ENCODE measurements around the gene CLPSL2. TPM values are rescaled to one million over a fixed set of nuclear protein-coding genes. Genes with fewer than 3 reads are reported as not detected.

The CLPSL2 gene
- total RNA-seq, 2 donors from 2014 or later, result 1.1 to 2.1 TPM

DNA sequence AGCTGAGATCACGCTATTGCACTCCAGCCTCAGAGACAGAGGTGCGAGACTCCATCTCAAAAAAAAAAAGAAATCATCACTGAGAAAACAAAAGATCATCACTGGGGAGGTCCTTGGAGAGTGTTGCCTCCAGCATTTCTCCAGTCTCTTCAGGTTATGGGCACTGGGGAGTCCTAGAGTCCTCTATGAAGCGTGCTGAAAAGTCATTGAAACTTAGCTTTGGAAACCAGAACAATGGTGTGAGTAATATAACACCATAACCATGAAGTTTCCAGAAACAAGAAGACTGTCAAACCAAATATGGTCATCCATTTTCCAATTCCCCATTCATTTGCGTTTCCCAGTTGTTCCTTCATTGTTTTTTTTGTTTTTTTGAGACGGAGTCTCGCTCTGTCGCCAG lies 25.8 kb upstream of the CLPSL2 start:
- DNase-seq, result no peak
- Mint-ChIP-seq H3K27ac (no peak overlapping the region), H3K9me3 (no peaks in the 10 kb centered on the region), H3K27me3 (ENCODE audit: insufficient read depth) (peaks cover 3% of the 10 kb centered on the region), H3K4me3 (no peak overlapping the region), H3K36me3 (ENCODE audit: low read depth) (no peaks in the 10 kb centered on the region), H3K4me1 (no peaks in the 10 kb centered on the region)
- 83 to 92% methylated on average over 6 to 7 of the region's 7 CpGs for WGBS, 2 experiments (ENCODE audit: insufficient coverage in 1 of 2, insufficient read length in 1 of 2)
- Histone ChIP-seq H3K4me1 (ENCODE audit: control insufficient read depth, insufficient read depth, low read length) (no peaks in the 10 kb centered on the region), H3K36me3 (ENCODE audit: control insufficient read depth, insufficient read depth, low read length) (no peaks in the 10 kb centered on the region), H3K27ac (ENCODE audit: low read depth, low read length) (no peak overlapping the region), H3K4me3 (ENCODE audit: low read length) (no peak overlapping the region), H3K9me3 (ENCODE audit: control insufficient read depth, low read length) (no peaks in the 10 kb centered on the region), H3K9ac (ENCODE audit: extremely low read depth, low read length, poor library complexity, severe bottlenecking) (no peak overlapping the region), H3K27me3 (ENCODE audit: control insufficient read depth, insufficient read depth, low read length, poor library complexity, severe bottlenecking) (no peaks in the 10 kb centered on the region)
- TF ChIP-seq, protein P1, sequence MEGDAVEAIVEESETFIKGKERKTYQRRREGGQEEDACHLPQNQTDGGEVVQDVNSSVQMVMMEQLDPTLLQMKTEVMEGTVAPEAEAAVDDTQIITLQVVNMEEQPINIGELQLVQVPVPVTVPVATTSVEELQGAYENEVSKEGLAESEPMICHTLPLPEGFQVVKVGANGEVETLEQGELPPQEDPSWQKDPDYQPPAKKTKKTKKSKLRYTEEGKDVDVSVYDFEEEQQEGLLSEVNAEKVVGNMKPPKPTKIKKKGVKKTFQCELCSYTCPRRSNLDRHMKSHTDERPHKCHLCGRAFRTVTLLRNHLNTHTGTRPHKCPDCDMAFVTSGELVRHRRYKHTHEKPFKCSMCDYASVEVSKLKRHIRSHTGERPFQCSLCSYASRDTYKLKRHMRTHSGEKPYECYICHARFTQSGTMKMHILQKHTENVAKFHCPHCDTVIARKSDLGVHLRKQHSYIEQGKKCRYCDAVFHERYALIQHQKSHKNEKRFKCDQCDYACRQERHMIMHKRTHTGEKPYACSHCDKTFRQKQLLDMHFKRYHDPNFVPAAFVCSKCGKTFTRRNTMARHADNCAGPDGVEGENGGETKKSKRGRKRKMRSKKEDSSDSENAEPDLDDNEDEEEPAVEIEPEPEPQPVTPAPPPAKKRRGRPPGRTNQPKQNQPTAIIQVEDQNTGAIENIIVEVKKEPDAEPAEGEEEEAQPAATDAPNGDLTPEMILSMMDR (conservative IDR thresholded peaks at IDR 0.05), result no peak

DNA sequence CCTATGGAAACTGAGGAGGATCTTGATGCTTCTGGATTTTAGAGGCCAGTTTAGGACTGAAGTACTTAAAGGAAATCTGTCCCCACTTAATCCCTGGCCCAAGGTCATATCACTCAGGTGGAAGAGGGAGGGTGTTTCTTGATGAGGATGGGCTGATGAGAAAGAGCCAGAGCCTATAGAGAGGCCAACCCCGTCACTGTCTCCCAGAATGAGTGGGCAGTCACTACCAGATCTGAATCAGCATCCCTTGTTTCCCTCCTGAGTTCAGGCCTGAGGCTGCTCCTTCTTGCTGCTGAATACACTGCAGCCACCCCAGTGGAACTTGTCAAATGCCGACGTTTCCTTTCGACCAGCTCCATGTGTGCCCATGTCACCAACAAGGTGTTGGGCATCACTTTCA lies 24.8 kb upstream of the CLPSL2 start:
- Histone ChIP-seq H3K9ac (ENCODE audit: extremely low read depth, low read length, poor library complexity, severe bottlenecking) (no peak overlapping the region), H3K36me3 (ENCODE audit: control insufficient read depth, insufficient read depth, low read length) (no peaks in the 10 kb centered on the region), H3K27me3 (ENCODE audit: control insufficient read depth, insufficient read depth, low read length, poor library complexity, severe bottlenecking) (no peaks in the 10 kb centered on the region), H3K27ac (ENCODE audit: low read depth, low read length) (no peak overlapping the region), H3K9me3 (ENCODE audit: control insufficient read depth, low read length) (no peaks in the 10 kb centered on the region), H3K4me3 (ENCODE audit: low read length) (no peak overlapping the region), H3K4me1 (ENCODE audit: control insufficient read depth, insufficient read depth, low read length) (no peaks in the 10 kb centered on the region)
- Mint-ChIP-seq H3K4me1 (no peaks in the 10 kb centered on the region), H3K9me3 (no peaks in the 10 kb centered on the region), H3K27me3 (ENCODE audit: insufficient read depth) (peaks cover 3% of the 10 kb centered on the region), H3K36me3 (ENCODE audit: low read depth) (no peaks in the 10 kb centered on the region), H3K27ac (no peak overlapping the region), H3K4me3 (no peak overlapping the region)
- WGBS, 2 experiments (ENCODE audit: insufficient coverage in 1 of 2, insufficient read length in 1 of 2), result 91% methylated on average over 4 of the region's 4 CpGs
- TF ChIP-seq, protein P1 (conservative IDR thresholded peaks at IDR 0.05), result no peak
- no peak for DNase-seq

DNA sequence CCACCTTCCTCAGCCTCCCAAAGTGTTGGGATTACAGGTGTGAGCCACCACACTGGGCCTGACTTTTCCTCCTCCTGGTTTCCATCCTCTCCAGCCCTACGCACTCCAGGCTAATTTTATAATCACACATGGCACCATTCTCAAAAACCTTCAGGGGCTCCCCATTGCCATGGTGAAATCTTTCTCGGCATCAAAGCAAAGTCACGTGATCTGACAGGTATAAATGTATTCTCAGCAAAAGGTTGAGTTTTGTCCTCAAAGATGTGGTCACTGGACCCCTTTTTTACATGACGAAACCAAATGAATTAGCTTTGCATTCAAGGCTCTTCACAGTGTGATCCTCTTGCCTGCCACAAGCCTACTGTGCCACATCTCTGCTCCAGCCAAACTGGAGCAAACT lies 24.1 kb upstream of the CLPSL2 start:
- no peak overlapping the region for H3K27ac Mint-ChIP-seq
- TF ChIP-seq, protein P1 (conservative IDR thresholded peaks at IDR 0.05), result no peak
- no peaks in the 10 kb centered on the region for H3K4me1 ChIP-seq (ENCODE audit: control insufficient read depth, insufficient read depth, low read length)
- no peak overlapping the region for H3K4me3 Mint-ChIP-seq
- H3K9ac ChIP-seq (ENCODE audit: extremely low read depth, low read length, poor library complexity, severe bottlenecking), result no peak overlapping the region
- no peaks in the 10 kb centered on the region for H3K27me3 ChIP-seq (ENCODE audit: control insufficient read depth, insufficient read depth, low read length, poor library complexity, severe bottlenecking)
- no peak overlapping the region for H3K4me3 ChIP-seq (ENCODE audit: low read length)
- H3K36me3 ChIP-seq (ENCODE audit: control insufficient read depth, insufficient read depth, low read length), result no peaks in the 10 kb centered on the region
- no peak for DNase-seq
- peaks cover 3% of the 10 kb centered on the region for H3K27me3 Mint-ChIP-seq (ENCODE audit: insufficient read depth)
- no peaks in the 10 kb centered on the region for H3K9me3 Mint-ChIP-seq
- H3K9me3 ChIP-seq (ENCODE audit: control insufficient read depth, low read length), result no peaks in the 10 kb centered on the region
- no peak overlapping the region for H3K27ac ChIP-seq (ENCODE audit: low read depth, low read length)
- H3K4me1 Mint-ChIP-seq, result no peaks in the 10 kb centered on the region
- 91 to 95% methylated on average over 4 of the region's 4 CpGs for WGBS, 2 experiments (ENCODE audit: insufficient coverage in 1 of 2, insufficient read length in 1 of 2)
- no peaks in the 10 kb centered on the region for H3K36me3 Mint-ChIP-seq (ENCODE audit: low read depth)

Measured in endodermal cell (in vitro differentiated cells).